GM21529 (cell line): ENCODE data around the gene JAKMIP1.

Source experiments
- ATAC-seq: cut with Tn5 transposase; IDR thresholded peaks from one replicate; pipeline ENCODE4 v1.9.1; 2021; ENCODE audit not compliant: unreplicated experiment

Gene JAKMIP1

DNA sequence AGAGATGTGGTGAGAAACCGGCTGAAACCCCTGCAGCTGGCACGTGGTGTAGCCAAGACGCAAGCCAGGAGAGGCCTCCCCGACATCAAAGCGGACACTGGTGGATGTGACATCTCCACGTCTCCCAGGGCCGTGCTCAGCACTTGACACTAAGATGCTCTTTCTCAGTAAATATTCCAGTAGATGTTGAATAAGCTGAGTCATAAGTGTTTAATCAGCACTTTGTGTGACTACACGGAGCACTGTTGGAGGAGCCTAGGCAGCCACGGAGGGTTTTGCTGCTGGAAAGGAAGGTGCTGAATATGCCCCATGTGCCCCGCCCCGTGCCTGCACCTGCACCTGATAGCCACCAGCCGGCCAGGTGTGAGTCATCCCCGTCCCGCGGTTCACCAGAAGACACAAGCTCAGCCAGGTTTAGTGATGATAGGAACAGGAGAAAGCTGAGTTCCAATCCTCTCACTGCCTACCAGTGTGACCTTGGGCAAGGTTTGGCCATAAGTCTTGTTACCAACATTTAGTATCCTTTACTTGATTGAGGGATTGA, 153.1 kb downstream of the JAKMIP1 start:
- ATAC-seq = no peak

GRCh38 chr4:6046526-6047129, 153.7 kb downstream of the JAKMIP1 start:
- ATAC-seq = no peak

DNA sequence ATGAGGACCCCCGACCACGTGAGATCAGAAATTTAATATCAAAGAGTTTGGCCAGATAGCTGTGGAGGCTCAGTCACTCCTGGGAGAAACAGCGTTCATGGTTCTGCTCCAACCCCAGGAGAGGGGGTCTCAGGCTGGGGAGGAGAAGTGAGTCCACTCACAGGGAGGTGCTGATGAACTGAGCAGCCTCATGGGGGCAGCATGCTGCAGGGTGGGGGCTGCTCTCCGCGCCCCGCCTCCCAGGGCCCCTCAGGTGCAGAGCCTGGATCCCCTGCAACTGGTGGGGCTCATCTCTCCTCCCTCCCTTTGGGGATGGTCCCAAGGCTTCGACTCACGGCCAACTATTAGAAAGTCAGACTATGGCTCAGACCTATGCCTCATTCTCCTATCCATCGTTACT, 155.5 kb downstream of the JAKMIP1 start:
- no peak for ATAC-seq

DNA sequence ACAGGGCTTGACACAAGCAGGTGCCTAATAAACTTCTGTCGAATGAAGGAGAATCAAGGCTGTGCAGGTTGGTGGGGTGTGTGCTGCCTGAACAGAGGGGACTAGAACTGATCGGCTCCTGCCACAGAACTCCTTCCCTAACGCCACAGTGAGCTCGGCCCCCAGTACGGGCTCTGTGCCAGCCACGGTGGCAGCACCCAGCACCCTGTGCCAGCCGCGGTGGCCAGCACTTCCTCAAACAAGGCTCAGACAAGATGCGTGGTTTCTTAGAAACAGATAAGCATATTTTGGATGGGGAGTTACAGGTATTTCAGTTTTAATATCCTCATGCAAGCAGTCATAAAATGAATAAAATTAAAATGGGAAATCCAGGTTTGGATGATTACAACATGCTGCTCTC, 156.1 kb downstream of the JAKMIP1 start:
- ATAC-seq = no peak

GRCh38 chr4:6043843-6044242, 156.5 kb downstream of the JAKMIP1 start:
- ATAC-seq = no peak

DNA sequence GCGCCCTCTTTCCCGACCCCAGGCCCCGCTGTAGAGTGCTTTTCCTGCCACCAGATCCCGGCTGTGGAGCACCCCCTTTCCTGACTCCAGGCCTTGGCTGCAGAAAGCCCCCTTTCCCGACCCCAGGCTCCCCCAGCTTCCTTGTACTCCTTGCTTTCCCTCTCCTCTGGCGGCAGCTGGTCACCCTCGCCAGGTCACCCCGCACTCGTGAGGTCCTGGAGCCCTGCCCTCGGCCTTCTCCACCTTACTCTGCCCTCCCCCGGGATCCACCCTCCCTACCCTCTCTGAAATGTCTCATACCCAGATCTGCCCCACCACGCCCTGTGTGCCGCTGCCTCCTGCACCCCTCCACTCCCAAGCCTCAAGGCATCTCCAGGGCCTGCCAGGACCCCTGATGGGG, 157.2 kb downstream of the JAKMIP1 start:
- no peak for ATAC-seq

DNA sequence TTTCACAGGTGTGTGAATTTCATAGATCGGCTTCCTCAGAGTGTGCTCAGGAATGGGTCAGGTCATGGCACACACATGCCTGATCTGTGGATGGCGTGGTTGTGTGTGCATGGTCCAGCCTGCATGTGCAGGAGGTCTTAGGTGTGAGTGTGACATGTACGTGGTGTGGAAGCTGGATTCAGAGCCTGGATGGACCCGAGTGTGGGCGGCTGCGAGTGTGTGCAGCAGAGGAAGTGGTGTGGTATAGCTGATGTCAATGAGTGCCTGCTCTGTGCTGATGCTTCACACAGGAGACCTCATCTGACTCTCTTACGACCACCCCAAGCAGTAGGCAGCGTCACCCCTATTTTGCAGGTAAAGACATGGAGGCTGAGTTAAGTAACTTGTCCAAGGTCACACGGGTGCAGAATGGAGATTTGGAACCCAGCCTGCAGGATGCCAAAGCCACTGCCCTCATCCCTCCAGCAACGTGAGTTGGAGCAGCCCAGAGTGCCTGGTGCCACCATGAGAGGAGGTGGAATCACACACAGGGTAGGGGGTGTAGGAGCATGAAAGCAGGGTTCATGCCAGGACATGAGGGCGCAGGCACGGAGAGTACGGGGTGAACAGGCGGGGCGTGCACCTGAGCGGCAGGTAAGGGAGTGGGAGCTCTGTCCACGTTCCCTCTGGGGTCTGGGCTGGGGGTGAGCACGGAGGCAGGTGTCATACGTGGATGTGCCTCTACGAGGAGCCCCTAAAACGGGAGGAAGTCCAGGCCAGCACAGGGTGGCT, 157.9 kb downstream of the JAKMIP1 start:
- ATAC-seq = no peak

- no peak for ATAC-seq
Measured at GRCh38 chr4:6041800-6042199, 158.5 kb downstream of the JAKMIP1 start.

DNA sequence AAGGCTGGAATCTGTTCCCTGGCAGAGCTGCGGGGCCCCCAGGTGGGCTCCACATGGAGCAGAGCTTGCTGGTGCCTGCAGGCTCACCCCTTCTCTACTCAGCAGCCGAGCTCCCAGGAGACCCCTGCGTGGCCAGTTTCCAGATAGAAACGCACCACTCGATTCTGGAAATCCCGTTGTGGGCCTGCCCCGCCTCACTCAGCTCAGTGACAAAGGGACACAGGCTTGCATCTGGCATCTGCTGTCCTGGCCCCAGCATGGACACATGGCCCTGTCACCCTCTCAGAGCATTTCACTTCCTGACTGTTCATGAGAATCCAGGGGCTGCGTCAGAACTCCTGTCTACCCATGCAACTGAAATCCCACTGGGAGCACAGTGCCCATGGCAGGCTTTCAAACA, 161.6 kb downstream of the JAKMIP1 start:
- ATAC-seq = no peak

DNA sequence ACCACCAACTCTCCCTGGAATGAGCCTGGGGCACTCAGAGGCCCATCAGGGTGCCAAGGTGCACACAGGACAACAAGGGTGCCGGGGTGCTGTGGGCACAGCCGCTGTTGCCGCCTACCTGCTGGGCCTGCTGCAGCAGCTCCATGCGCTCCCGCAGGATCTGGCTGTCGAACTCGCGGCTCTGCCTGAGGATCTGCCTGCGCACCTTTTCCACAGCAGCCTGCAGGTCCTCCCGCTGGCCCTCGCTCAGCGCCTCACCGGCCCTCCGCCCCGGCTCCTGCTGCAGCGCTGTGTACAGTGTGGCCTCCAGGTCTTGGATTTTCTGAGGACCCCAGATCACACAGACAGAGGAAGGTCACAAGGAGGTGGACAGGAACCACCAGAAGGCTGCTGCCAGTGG, 164.6 kb downstream of the JAKMIP1 start:
- ATAC-seq = no peak

- no peak for ATAC-seq
Measured at GRCh38 chr4:6033381-6033780, 167.0 kb downstream of the JAKMIP1 start.

- no peak for ATAC-seq
Measured at GRCh38 chr4:6032249-6033244, 167.8 kb downstream of the JAKMIP1 start.

DNA sequence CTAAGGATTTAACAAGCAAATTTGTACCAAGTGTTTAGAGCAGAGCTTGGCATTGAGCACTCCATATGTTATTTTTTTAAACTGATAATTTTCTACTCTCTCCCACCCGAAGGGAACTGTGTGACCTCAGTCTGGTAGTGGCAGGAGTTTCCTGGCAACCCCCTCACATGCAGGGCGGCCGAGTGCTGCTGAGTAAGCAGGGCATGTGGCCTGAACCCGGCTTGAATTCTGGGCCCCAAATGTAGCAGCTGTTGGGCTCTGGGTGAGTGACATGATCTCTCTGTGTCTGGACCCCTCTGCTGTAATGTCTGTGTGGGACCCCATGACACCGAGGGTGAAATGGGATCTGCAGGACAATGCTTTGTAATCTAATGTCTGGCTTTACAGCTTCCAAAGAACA, 168.5 kb downstream of the JAKMIP1 start:
- ATAC-seq = no peak

DNA sequence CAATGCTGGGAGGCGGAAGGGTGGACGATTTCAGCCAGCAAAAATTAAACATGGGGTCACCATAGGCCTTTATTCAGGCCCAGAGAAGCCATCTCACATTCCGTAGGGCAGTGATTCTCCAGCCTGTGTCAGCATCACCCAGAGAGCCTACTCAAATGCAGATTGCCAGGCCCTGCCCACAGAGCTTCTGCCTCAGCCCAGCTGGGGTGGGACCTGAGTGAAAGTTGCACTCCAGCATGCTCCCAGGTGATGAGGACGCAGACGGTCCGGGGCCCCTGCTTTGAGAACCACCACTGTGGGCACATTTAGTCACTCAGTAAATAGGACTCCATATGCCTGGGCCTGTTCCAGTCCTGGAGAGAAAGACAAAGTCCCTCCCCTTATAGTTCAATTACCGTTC, 169.7 kb downstream of the JAKMIP1 start:
- ATAC-seq = no peak

DNA sequence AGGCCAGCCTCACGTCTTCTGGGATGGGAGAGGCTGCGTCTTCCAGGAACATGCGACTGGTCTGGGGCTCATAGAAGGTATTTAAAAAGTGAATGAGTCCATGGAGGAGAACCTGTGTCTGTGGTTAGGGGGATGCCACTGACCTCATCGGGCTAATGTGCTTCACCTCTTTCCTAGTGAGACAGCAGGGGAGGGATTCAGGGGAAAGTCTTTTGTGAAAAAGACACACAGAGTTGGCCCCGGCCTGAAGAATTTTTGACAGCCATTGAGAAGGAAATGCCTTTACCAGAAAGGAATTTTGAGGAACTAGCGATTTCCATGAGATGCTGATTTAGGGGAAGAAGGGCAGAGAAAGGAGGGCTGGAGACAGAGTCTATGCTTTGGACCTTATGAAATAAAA, 171.1 kb downstream of the JAKMIP1 start:
- ATAC-seq = no peak

DNA sequence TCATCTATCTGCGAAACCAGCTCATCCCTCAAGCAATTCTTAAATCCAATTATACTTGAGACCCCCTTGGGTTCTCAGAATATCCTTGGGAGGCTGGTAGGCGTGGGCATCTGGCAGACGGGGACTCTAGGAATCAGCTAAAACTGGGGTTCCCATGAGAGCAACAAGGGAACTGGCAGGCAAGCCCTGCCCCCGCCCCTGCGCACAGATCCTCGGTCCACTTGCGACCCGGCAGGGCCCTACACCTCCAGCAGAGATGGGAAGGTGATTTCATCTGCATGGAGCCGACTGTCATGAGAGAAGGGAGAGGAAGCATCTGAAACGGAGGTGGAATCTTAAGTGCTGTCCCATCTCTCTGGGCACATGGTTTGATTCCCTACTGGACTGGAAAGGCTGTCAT, 172.2 kb downstream of the JAKMIP1 start:
- no peak for ATAC-seq

DNA sequence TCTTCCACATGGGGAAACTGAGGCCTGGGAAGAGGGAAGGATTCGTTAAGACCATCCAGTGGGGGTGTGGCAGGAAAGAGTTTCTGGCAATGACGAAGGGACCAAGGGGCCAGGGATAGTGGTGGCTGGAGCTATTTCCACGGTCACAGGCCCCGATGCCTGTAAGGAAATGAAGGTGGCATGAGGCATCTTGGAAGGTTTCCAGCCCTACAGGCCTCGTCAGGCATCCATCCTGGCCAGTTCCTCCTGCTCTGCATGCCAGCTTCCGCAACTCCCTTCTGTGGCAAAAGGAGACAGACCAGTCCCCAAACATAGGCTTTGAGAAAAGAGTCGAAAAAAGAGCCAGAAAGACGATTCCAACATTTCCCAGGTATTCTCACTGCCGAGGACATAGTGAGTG, 173.0 kb downstream of the JAKMIP1 start:
- no peak for ATAC-seq

- no peak for ATAC-seq
Measured at GRCh38 chr4:6024313-6024960, 175.9 kb downstream of the JAKMIP1 start.

GRCh38 chr4:6023731-6024130, 176.6 kb downstream of the JAKMIP1 start:
- no peak for ATAC-seq

DNA sequence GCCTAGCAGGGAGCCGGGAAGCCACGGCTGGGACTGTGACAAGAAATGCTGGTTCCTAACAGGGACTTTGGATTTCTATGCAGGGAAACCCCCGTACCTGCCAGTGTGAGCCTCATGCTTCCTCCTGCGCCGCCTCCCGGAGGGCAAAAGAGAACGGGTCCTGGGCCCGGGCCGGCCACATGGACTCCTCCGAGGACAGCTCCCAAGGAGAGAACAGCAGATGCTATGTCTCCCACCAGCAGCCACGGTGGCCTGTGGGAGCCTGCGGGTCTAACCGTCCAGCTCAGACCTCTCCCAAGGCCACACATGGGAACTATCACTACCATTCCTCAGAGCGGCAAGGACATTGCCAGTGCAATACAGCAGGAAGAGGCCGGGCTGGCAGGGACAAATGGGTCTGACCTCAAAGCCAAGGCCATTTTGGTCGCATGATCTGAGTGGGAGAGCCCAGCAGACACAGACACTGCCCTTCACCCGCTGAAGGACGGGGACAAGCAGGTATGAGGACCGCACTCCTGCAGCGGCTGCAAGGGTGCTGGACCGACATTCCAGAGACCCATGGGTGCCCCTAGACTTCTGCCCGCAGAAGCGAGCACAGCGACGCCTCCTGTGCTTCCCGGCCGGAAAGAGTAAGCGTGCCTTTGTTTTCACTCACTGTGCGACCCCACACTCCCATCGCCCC, 177.6 kb downstream of the JAKMIP1 start:
- no peak for ATAC-seq
